Epithelial cell of prostate (primary cell): ENCODE measurements around the gene COQ9.
"Not testable (repeated sequence)": the region's sequence is repeated elsewhere in the genome, so short reads cannot be mapped to it uniquely, and the experiment has no call there.

Experiments used
- DNase-seq: peaks from one replicate; pipeline ENCODE4 v3.0.0-alpha.2; 2011; ENCODE audit warnings: low read depth, low spot score
- H3K27ac ChIP-seq: fragments of 450-650 bp; 2 replicates; pipeline ENCODE4 v1.5.1; 2017; ENCODE audit warnings: mild to moderate bottlenecking

COQ9 gene

GRCh38 chr16:57424583-57424982 is 22.7 kb upstream of the COQ9 start:
- no peak for DNase-seq
- no peak overlapping the region for H3K27ac ChIP-seq

DNA sequence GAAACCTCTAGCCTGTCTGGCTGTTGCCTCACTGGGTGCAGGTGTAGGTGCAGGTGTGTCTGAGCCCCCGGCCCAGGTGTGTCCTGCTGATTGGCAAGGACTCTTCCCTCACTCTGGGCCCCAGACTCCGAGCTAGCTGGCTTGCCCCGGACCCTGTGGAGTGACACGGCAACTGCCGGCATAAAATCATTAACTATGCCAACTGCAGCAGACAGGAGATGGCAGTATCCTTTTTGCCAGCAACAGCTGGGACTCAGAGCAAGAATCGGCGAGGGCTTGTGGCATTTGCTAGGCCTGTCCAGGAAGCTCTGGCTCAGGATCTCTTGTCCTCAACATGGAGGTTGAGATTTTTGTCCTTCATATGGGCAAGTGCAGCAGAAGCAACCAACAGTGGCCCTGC is 20.9 kb upstream of the COQ9 start:
- no peak for DNase-seq
- H3K27ac ChIP-seq: no peak overlapping the region

DNA sequence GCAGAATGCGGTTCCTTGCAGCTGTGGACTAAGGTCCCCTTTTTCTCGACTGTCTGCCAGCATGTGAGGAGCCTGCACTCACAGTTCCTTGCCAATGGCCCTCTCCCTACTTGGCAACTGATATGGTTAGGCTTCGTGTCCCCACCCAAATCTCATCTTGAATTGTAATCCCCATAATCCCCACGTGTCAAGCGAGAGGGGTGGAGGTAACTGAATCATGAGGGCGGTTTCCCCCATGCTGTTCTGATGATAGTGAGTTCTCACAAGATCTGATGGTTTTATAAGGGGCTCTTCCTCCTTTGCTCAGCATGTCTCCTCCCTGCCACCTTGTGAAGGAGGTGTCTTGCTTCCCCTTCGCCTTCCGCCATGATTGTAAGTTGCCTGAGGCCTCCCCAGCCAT is 20.0 kb upstream of the COQ9 start:
- H3K27ac ChIP-seq: no peak overlapping the region
- no peak for DNase-seq

- DNase-seq: no peak
- H3K27ac ChIP-seq: no peak overlapping the region
Measured at GRCh38 chr16:57427824-57428223, 19.5 kb upstream of the COQ9 start.

DNA sequence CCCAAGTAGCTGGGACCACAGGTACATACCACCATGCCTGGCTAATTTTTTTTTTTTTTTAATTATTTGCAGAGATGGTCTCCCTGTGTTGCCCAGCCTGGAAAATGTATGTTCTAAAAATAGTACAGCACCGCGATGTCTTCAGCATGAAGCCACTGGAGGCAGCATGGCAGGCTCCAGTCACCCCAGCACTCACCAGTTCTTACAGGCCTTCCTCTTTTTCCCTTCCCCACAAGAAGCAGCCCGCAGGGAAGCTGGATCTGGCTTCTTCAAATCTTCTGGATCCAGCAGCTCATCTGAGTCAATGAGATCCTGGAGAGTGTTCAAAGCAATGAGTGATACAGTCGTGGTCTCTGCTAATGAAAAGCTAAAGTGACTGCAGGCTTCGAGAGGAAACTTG is 16.3 kb upstream of the COQ9 start:
- no peak for DNase-seq
- no peak overlapping the region for H3K27ac ChIP-seq

DNA sequence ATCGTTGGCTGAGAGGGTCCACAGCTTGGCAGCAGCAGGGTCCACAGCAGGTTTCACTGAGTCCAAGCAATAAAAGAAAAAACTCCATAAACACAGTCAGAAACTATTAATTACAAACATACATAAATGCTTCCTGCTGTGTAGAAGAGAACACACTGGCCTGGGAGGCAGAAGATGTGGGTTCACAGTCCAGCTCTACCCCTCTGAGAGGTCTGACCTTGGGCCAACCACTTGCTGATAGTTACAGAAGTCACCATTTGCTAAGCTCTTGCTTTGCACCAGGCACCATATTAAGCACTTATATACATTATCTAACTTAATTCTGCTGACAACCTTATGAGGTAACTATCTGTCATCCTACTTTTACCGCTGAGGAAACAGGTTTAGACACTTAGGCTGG is 14.8 kb upstream of the COQ9 start:
- no peak for DNase-seq
- H3K27ac ChIP-seq: no peak overlapping the region

DNA sequence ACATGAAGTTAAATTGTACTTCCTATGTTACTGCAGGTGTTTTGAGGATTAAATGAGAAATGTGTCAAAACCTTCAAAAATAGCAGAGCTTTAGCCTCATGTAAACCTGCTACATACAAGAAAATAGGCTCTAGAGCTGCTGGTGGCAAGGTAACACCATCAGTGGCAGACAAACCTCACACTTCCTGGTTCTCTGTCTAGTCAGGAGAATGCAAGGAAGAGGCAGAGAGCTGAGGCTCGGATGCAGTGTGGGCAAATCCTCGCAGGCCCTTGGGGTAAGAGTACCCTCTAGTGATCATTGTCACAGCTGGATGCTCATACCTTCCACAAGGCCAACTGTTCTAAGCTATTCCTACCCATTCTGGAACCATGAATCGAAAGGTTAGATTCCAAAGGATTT is 14.3 kb upstream of the COQ9 start:
- no peak overlapping the region for H3K27ac ChIP-seq
- no peak for DNase-seq

GRCh38 chr16:57434003-57434402 is 13.3 kb upstream of the COQ9 start:
- H3K27ac ChIP-seq: no peak overlapping the region
- DNase-seq: no peak

DNA sequence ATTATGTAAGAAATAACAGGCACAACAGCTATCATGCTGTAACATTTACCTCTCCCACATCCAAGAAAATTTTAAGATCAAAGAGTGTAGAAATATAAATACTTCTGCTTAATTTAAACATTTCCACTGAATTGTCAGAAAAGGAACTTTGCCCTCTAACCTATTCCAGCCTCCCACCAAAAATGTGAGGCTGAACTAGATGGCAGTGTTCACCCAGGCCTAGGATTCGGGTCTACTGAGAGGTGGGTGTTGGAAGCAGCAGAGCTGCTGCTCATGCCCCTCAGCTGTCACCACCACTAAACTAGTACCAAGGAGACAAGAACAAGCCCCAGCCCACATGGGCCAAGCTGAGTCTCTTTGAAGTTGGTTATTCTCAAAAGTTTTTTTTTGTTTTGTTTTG is 11.4 kb upstream of the COQ9 start:
- H3K27ac ChIP-seq: no peak overlapping the region
- no peak for DNase-seq

DNA sequence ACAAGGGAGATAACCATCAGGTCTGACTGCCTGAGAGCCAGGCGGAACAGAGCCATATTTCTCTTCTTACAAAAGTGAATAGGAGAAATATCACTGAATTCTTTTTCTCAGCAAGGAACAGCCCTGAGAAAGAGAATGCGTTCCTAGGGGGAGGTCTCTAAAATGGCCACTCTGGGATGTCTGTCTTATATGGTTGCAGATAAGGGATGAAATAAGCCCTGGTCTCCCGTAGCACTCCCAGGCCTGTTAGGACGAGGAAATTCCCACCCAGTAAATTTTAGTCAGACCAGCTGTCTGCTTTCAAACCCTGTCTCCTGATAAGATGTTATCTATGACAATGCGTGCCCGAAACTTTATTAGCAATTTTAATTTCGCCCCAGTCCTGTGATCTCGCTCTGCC is 7.3 kb upstream of the COQ9 start:
- not testable (repeated sequence) for H3K27ac ChIP-seq, DNase-seq

DNA sequence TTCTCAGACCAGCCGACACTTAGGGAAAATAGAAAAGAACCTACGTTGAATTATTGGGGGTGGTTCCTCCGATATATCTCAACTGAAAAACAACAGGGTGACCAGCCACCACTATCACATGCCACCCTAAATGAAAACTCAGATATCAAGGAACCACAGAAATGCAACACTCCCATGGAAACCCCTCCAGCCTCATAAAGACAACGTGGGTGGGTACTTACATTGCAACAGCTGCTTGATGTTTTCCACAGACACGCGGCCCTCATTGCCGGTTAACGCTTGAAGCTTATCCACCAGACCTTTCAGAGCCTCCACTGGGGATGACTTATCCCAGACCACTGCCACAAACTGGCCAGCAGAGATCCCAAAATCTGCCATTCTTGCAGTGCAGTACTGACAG is 6.7 kb upstream of the COQ9 start:
- not testable (repeated sequence) for DNase-seq, H3K27ac ChIP-seq

- no peak overlapping the region for H3K27ac ChIP-seq
- DNase-seq: no peak
Measured at GRCh38 chr16:57444711-57445110, 2.6 kb upstream of the COQ9 start.

- DNase-seq: no peak
- no peak overlapping the region for H3K27ac ChIP-seq
Measured at GRCh38 chr16:57445510-57445909, 1.8 kb upstream of the COQ9 start.

- peak overlapping the region; percentile 62 for H3K27ac ChIP-seq
- DNase-seq: no peak
Measured at GRCh38 chr16:57446531-57447185, 621 bp upstream of the COQ9 start.

GRCh38 chr16:57452021-57452420 is 4.7 kb downstream of the COQ9 start:
- DNase-seq: no peak
- H3K27ac ChIP-seq: no peak overlapping the region

- H3K27ac ChIP-seq: peak within 1 kb of the TSS; percentile 17
- DNase-seq: peak; percentile 34
Measured at GRCh38 chr16:57462209-57462977, 15.1 kb downstream of the COQ9 start, which contains the start of gene POLR2C. Gene POLR2C (plus strand): TSS chr16:57462679. CDS start chr16:57462725, 46 bp downstream.

DNA sequence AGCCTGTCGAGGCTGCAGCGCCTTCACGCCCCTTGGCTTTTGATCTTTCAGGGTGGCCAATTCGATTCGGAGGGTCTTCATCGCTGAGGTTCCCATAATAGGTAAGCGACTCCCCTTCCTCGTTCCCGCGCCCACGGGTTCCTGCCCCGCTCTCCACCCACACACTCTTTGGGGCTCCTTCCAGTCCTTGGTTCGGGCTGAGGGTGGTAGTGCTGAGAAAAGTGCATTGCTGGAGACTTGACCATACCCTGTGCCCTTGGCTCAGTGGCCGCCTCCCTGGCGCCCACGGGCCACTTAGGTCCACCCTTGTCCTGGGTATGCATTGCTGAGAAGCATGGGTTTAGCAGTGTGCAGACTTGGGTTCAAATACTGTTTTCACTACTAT is 15.7 kb downstream of the COQ9 start:
- no peak for DNase-seq

DNA sequence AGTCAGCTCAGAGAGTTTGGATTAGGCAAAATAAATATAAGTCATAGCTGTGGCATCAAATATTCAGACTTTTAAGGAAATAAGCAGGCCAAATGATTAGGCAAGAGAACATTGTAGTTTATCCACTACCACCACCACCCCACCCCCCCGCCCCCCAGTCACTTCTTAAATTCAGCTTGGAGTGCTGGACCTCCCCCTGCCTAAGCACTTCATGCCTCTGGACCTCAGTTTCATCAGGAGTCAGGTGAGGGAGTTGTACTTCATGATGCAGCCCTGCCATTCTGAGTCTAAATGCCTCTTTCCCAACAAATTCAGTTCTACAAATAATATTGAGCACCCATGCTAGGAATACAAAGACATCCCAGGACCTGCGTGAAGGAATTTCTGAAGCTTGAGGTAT is 17.2 kb downstream of the COQ9 start:
- DNase-seq: no peak
- H3K27ac ChIP-seq: no peak overlapping the region

More for the DNA sequence above, 15.7 kb downstream of the COQ9 start:
- peak overlapping the region; percentile 17 for H3K27ac ChIP-seq

- H3K27ac ChIP-seq: no peak overlapping the region
- DNase-seq: no peak
Measured at GRCh38 chr16:57468346-57468745, 21.1 kb downstream of the COQ9 start.

- no peak overlapping the region for H3K27ac ChIP-seq
- no peak for DNase-seq
Measured at GRCh38 chr16:57469046-57469445, 21.8 kb downstream of the COQ9 start.

- no peak overlapping the region for H3K27ac ChIP-seq
- no peak for DNase-seq
Measured at GRCh38 chr16:57469917-57470470, 22.7 kb downstream of the COQ9 start.

DNA sequence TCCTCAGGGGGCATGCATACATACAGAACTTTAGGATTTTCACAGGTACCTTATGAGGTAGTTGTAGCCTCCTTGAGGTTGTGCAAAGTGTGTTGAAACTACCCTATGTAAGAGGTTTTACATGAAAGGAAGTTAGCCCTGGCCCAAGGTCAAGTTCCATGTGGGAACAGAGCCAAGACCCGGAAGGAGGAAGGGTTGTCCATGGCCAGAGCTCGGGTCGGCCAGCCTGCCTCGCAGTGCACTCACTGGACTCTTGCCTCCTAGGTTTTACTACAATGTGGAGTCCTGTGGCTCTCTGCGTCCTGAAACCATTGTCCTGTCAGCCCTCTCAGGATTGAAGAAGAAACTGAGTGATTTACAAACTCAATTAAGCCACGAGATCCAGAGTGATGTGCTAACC is 23.4 kb downstream of the COQ9 start:
- no peak for DNase-seq
- no peak overlapping the region for H3K27ac ChIP-seq
